AG04450 (cell line): ENCODE measurements around the gene SPR. TPM values are rescaled to one million over a fixed set of nuclear protein-coding genes. Genes with fewer than 3 reads are reported as not detected.

Source experiments
- CTCF ChIA-PET: fragments of 300-600, 350-600 bp; formaldehyde crosslinking; extraction: SDS; loops from one replicate; lab custom pipeline; 2022; ENCODE audit warnings: antibody characterized with exemption, inconsistent platforms; lab: Charles Lee
- POLR2A ChIA-PET: fragments of 350-600 bp; formaldehyde crosslinking; extraction: SDS; loops from one replicate; lab custom pipeline; 2021; ENCODE audit warnings: antibody characterized with exemption, inconsistent platforms; lab: Yijun Ruan, JAX
- DNase-seq: peaks from one replicate; pipeline ENCODE4 v3.0.0-alpha.2; 2011; ENCODE audit warnings: low read depth, low spot score
- H3K27ac ChIP-seq: one replicate; pipeline ENCODE4 v1.5.1; 2012; ENCODE audit warnings: low read depth, low read length, control low read depth
- H3K27me3 ChIP-seq: one replicate; pipeline ENCODE4 v1.6.0; 2012; ENCODE audit warnings: low read length; ENCODE audit not compliant: control insufficient read depth, insufficient read depth
- H3K4me3 ChIP-seq: 2 replicates; pipeline ENCODE4 v1.5.1; 2011; ENCODE audit warnings: mild to moderate bottlenecking, low read depth, low read length, control low read depth
- H3K9me3 ChIP-seq: 2 replicates; pipeline ENCODE4 v1.5.1; 2012; ENCODE audit warnings: low read length; ENCODE audit not compliant: control insufficient read depth, insufficient read depth
- CTCF ChIP-seq: IDR thresholded peaks from 2 replicates; pipeline ENCODE4 v1.5.1; 2011; ENCODE audit warnings: low read depth, low read length, control low read depth, inconsistent platforms
- polyA plus RNA-seq: library from polyadenylated mRNA; depleted of rRNA; stranded (reverse); fragments of >200 nt; gene quantifications from 2 replicates; pipeline ENCODE4 v1.2.3, GENCODE V29; 2011

SPR gene
- polyA plus RNA-seq, 1 experiment: 17.5 TPM

- DNase-seq: no peak
- Histone ChIP-seq H3K4me3 (no peak overlapping the region), H3K27ac (no peak overlapping the region)
Observed at GRCh38 chr2:72846171-72847095, 40.8 kb upstream of the SPR start.

GRCh38 chr2:72847534-72848315 is 39.5 kb upstream of the SPR start:
- H3K9me3 ChIP-seq: no peaks in the 10 kb centered on the region
- peaks cover 49% of the 10 kb centered on the region for H3K27me3 ChIP-seq
- POLR2A ChIA-PET: no interaction called here
- no peak for TF ChIP-seq CTCF
- CTCF ChIA-PET: interaction anchor here (1.0 to 1.8 kb wide), 2 partner anchors 12 to 15 kb away, joined by 3 to 7 read pairs; no protein-coding TSS in a partner anchor
- H3K27ac ChIP-seq: no peak overlapping the region
- H3K4me3 ChIP-seq: no peak overlapping the region
- DNase-seq: no peak

More at GRCh38 chr2:72846171-72847095, 40.8 kb upstream of the SPR start:
- CTCF ChIA-PET: interaction anchor here (1.8 kb wide), 1 partner anchor 16 kb away, joined by 7 read pairs; no protein-coding TSS in a partner anchor
- peaks cover 42% of the 10 kb centered on the region for H3K27me3 ChIP-seq
- no peak for TF ChIP-seq CTCF
- POLR2A ChIA-PET: no interaction called here
- H3K9me3 ChIP-seq: no peaks in the 10 kb centered on the region

GRCh38 chr2:72848436-72849137 is 38.6 kb upstream of the SPR start:
- Histone ChIP-seq H3K27me3 (peaks cover 43% of the 10 kb centered on the region), H3K9me3 (no peaks in the 10 kb centered on the region), H3K27ac (no peak overlapping the region), H3K4me3 (no peak overlapping the region)
- ChIA-PET CTCF (interaction anchor here (1.3 kb wide), 1 partner anchor 14 kb away, joined by 3 read pairs; no protein-coding TSS in a partner anchor), POLR2A (no interaction called here)
- TF ChIP-seq CTCF: no peak
- DNase-seq: no peak

GRCh38 chr2:72849138-72849462 is 38.1 kb upstream of the SPR start:
- DNase-seq: no peak
- H3K9me3 ChIP-seq: no peaks in the 10 kb centered on the region
- CTCF ChIA-PET: interaction anchor here (1.3 kb wide), 1 partner anchor 14 kb away, joined by 3 read pairs; no protein-coding TSS in a partner anchor
- H3K27ac ChIP-seq: no peak overlapping the region
- POLR2A ChIA-PET: no interaction called here
- TF ChIP-seq CTCF: no peak
- peaks cover 39% of the 10 kb centered on the region for H3K27me3 ChIP-seq
- H3K4me3 ChIP-seq: no peak overlapping the region
